IgD-negative memory B cell (primary cell): ENCODE measurements around the gene BAG5. TPM values are rescaled to one million over a fixed set of nuclear protein-coding genes. Genes with fewer than 3 reads are reported as not detected.
A peak's percentile ranks its signal among the peaks of the same experiment; 100 is the strongest.

Experiments
- H3K27ac Mint-ChIP-seq, 3 donors: one replicate each; pipeline ENCODE4 v1.8.0; 2020 to 2022; ENCODE audit warnings: mild to moderate bottlenecking in 3 of 3, mixed read lengths in 3 of 3, moderate library complexity in 1 of 3
- H3K27me3 Mint-ChIP-seq: one replicate; pipeline ENCODE4 v1.8.0; 2021; ENCODE audit warnings: mixed read lengths
- H3K36me3 Mint-ChIP-seq: one replicate; pipeline ENCODE4 v1.8.0; 2020; ENCODE audit warnings: mild to moderate bottlenecking, mixed read lengths
- H3K4me1 Mint-ChIP-seq, 3 donors: one replicate each; pipeline ENCODE4 v1.8.0; 2020 to 2022; ENCODE audit warnings: mixed read lengths in 3 of 3, mild to moderate bottlenecking in 1 of 3
- H3K4me3 Mint-ChIP-seq, 4 donors: one replicate each; pipeline ENCODE4 v1.8.0; 2020 to 2022; ENCODE audit warnings: mild to moderate bottlenecking in 4 of 4, mixed read lengths in 4 of 4, moderate library complexity in 3 of 4
- H3K9me3 Mint-ChIP-seq, 3 donors: one replicate each; pipeline ENCODE4 v1.8.0; 2020 to 2021; ENCODE audit warnings: mixed read lengths in 3 of 3, mild to moderate bottlenecking in 1 of 3
- polyA plus RNA-seq: library from polyadenylated mRNA; unstranded; fragments of 300-500 nt; fragmentation: Illumina TruSeq; gene quantifications from one replicate; pipeline ENCODE4 v1.2.3, GENCODE V29; 2021

Gene BAG5
- polyA plus RNA-seq, 1 donor from 2014 or later = 42.1 TPM

DNA sequence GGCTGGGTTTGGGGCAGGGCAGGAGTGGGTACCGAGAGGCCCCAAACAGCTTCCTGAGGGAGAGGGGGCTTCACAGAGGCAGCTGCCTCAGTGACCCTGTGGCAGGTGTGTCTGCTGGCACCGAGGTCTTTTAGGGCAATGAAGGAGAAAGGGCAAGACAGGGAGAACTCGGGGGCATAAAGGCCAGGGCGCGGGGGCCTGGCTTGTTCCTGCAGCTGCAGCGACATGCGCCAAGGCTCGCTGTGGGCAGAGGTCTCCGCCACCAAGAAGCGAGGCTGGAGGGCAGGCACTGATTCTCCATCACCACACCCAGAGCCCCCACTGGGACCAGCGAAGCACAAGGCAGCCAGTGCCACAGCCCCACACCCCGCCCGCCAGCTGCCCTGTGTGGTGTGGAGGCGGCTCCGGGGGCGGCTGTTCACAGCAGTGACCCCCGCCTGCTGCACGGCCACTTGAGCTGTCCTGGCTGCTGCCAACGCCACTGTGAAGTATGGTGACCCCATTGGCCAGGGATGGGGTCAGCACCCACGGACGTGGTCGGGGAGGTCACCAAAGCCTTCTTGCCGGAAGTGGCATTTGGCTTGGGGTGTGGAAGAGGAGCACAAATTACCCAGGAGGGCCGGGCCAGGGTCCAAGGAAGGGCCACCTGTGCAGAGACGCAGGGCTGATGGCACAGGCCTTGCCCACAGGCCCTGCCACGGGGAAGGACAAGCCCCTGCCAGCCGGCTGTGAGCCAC, 16.4 kb downstream of the BAG5 start:
- no peak overlapping the region for H3K27ac Mint-ChIP-seq

GRCh38 chr14:103545219-103545914, 17.1 kb downstream of the BAG5 start:
- H3K27me3 Mint-ChIP-seq = no peaks in the 10 kb centered on the region
- no peaks in the 10 kb centered on the region for H3K36me3 Mint-ChIP-seq

More for the DNA sequence above, 16.4 kb downstream of the BAG5 start:
- no peaks in the 10 kb centered on the region for H3K27me3 Mint-ChIP-seq
- no peaks in the 10 kb centered on the region for H3K36me3 Mint-ChIP-seq
- H3K4me3 Mint-ChIP-seq = no peak overlapping the region
- no peaks in the 10 kb centered on the region for H3K9me3 Mint-ChIP-seq
- H3K4me1 Mint-ChIP-seq = peaks cover 0 to 2% (median 0%) of the 10 kb centered on the region in 3 donors

GRCh38 chr14:103544388-103545218, 17.9 kb downstream of the BAG5 start:
- Mint-ChIP-seq H3K4me3 (no peak overlapping the region), H3K27ac (no peak overlapping the region)

More at GRCh38 chr14:103545219-103545914, 17.1 kb downstream of the BAG5 start:
- Mint-ChIP-seq H3K4me3 (no peak overlapping the region), H3K27ac (no peak overlapping the region), H3K4me1 (peaks cover 0 to 2% (median 0%) of the 10 kb centered on the region in 3 donors), H3K9me3 (no peaks in the 10 kb centered on the region)

DNA sequence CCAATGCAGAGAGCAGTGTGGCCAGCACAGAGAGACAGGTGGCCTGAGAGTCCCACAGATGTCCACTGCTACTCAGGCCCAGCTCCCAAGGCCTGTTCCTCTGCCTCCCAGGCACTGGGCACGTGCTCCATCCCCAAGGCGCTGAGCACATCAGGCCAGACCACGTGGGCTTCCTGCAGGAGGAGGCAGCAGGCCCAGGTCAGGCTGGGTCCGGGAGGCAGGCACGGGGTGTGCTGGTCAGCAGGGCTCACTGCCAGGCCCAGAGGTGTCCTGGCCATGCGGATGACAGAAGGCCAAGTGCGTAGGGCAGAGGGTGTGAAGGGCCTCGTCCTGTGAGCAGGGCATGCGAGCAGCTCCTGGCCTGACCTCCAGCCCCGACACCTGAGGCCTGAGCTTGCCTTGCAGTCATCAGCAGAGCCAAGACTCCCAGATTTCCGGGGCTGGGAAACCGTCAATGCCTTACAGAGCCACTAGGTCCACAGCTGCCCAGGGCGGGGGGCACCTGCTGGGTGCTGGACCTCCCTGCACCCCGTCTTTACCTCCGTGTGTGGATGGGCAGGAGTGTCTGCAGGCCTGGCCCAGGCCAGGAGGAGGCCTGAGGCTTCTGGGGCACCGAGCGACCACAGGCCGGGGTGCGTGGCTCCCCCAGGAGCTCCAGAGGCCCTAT, 18.6 kb downstream of the BAG5 start:
- Mint-ChIP-seq H3K27ac (no peak overlapping the region), H3K27me3 (no peaks in the 10 kb centered on the region), H3K4me1 (peaks cover 0 to 2% (median 2%) of the 10 kb centered on the region in 3 donors), H3K9me3 (no peaks in the 10 kb centered on the region), H3K4me3 (no peak overlapping the region), H3K36me3 (no peaks in the 10 kb centered on the region)

More at GRCh38 chr14:103544388-103545218, 17.9 kb downstream of the BAG5 start:
- H3K9me3 Mint-ChIP-seq = no peaks in the 10 kb centered on the region
- no peaks in the 10 kb centered on the region for H3K36me3 Mint-ChIP-seq
- no peaks in the 10 kb centered on the region for H3K27me3 Mint-ChIP-seq
- H3K4me1 Mint-ChIP-seq = peaks cover 0 to 2% (median 0%) of the 10 kb centered on the region in 3 donors

- H3K27ac Mint-ChIP-seq = no peak overlapping the region
- H3K4me3 Mint-ChIP-seq = no peak overlapping the region
- H3K36me3 Mint-ChIP-seq = no peaks in the 10 kb centered on the region
- H3K27me3 Mint-ChIP-seq = no peaks in the 10 kb centered on the region
- no peaks in the 10 kb centered on the region for H3K9me3 Mint-ChIP-seq
- peaks cover 0 to 2% (median 2%) of the 10 kb centered on the region in 3 donors for H3K4me1 Mint-ChIP-seq
Observed at GRCh38 chr14:103543140-103543539, 19.3 kb downstream of the BAG5 start.

GRCh38 chr14:103542605-103543088, 19.8 kb downstream of the BAG5 start:
- Mint-ChIP-seq H3K36me3 (no peaks in the 10 kb centered on the region), H3K4me3 (no peak overlapping the region), H3K27ac (no peak overlapping the region), H3K9me3 (no peaks in the 10 kb centered on the region), H3K4me1 (peaks cover 0 to 2% (median 2%) of the 10 kb centered on the region in 3 donors), H3K27me3 (no peaks in the 10 kb centered on the region)

DNA sequence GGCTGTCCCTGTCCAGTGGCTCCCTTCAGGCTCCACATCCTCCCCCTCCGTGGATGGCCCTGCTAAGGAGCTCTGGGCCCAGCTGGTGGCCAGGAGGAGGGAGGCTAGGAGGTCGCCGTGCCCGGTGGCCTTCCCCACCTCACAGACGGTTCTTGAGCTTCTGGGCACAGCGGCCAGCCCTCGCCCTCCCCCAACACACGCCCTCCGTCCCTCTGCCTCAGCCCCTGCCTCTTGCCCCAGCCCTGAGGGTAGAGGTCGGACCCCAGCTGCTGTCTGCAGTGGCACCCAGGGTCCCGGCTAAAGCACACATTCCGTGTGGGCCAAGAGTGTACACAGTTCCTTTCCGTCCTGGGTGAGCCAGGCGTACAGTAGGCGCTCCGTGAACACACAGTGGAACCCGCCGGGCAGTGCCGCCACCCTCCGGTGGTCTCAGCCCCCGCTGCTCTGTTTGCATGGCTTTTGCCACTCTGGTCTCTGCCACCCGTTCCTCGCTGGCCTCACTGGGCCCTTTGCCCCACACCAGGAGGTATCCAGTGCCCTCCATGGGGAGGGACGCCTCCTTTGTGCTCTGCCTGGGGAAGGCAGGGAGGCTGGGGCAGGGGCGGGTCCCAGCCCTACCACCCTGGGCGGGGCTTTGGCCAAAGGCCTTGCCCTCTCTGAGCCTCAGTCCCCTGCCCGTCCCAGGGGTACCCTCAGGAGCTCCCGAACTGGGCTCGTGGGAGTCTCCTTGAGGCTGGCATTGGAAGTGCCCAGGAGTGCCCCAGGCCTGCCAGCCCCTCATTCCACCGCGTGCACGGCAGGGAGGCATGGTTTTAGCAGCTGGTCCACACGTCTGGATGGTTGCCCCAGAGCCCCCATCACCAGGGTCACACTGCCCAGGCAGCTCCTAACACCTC, 20.5 kb downstream of the BAG5 start:
- no peak overlapping the region for H3K4me3 Mint-ChIP-seq
- H3K36me3 Mint-ChIP-seq = no peaks in the 10 kb centered on the region
- no peaks in the 10 kb centered on the region for H3K27me3 Mint-ChIP-seq
- no peaks in the 10 kb centered on the region for H3K9me3 Mint-ChIP-seq
- peaks cover 0 to 2% (median 2%) of the 10 kb centered on the region in 3 donors for H3K4me1 Mint-ChIP-seq
- H3K27ac Mint-ChIP-seq = no peak overlapping the region

GRCh38 chr14:103540821-103541708, 21.4 kb downstream of the BAG5 start:
- no peak overlapping the region for H3K27ac Mint-ChIP-seq
- H3K4me3 Mint-ChIP-seq = no peak overlapping the region
- no peaks in the 10 kb centered on the region for H3K27me3 Mint-ChIP-seq
- H3K36me3 Mint-ChIP-seq = no peaks in the 10 kb centered on the region
- H3K4me1 Mint-ChIP-seq = peaks cover 0 to 2% (median 0%) of the 10 kb centered on the region in 3 donors
- no peaks in the 10 kb centered on the region for H3K9me3 Mint-ChIP-seq

GRCh38 chr14:103539056-103539825, 23.2 kb downstream of the BAG5 start:
- Mint-ChIP-seq H3K27me3 (no peaks in the 10 kb centered on the region), H3K4me1 (peaks cover 0 to 2% (median 0%) of the 10 kb centered on the region in 3 donors), H3K36me3 (no peaks in the 10 kb centered on the region), H3K9me3 (no peaks in the 10 kb centered on the region), H3K27ac (no peak overlapping the region), H3K4me3 (peak overlapping the region in 1 of 4 donors; percentile 57)

DNA sequence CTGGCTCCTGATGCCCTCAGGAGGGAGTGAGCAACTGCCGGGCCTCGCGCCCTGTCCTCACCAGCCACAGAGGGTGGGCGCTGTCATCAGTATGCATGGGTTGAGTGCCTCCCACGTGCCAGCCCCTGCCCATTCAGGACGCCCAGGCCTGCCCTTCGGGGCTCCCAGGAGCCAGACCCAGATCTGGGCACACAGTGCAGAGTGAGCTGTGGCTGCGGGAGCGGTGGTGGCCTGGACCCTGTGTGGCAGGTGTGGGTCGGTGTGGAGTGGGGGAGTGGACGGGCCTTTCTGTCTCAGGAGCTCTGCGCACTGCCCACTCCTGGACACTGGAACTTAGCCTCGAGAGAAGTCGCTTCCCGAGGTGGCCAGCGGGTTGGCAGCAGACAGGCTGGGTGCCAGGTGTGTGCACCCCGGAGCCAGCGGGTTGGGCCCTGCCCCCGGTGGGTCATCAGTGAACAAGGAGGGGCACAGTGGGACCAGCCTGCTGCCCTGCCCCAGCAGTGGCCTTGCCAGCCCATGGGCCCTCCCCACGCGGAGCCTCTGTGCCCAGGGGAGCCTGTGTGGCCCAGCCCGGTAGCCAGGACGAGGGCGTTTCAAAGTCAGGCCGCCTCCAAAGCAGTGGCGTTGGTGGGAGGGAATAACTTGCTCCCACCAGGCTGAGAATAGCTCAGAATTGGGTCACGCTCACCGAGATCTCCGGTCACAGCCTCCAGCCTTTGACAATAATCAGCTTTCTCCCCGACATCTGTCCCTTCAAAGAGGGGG, 24.0 kb downstream of the BAG5 start:
- no peaks in the 10 kb centered on the region for H3K27me3 Mint-ChIP-seq
- no peak overlapping the region for H3K27ac Mint-ChIP-seq
- H3K9me3 Mint-ChIP-seq = no peaks in the 10 kb centered on the region
- no peaks in the 10 kb centered on the region for H3K36me3 Mint-ChIP-seq
- H3K4me1 Mint-ChIP-seq = peaks cover 0 to 2% (median 0%) of the 10 kb centered on the region in 3 donors
- H3K4me3 Mint-ChIP-seq = no peak overlapping the region

DNA sequence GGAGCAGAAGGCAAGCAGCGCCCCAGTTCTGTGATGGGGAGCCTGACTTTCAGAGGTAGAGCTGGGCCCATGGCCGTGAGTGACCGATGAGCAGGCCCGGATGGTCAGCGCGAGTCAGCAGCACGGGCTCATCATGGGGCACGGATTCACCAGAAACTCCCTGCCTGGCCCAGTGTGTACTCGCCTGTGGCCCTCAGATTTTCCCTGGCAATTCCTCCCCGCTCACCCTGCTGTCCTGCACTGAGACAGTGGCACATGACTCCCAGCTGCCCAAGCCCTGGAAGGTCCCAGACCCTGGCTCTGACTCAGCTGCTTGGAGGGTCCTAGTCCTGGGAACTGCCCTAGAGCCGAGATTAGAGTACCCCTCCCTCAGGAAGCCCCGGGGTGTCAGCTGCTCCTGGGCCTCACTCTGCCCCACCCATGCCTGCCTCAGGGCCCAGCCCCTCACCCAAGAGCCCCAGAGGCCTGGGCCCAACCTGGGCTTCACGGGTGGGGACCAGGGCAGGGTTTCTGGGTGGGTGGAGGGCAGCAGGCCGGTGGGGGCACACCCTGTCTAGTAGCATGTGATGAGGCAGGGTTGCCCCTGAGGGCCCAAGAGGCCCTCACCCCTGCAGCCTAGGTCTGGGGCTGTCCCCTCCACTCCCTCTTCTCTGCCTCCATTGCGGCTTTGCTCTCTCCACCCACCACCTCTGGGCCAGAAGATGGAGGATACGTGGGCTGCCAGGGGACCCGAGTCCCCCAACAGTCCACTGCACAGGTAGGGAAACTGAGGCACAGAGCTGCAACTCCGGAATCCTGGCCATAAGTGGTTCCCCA, 25.1 kb downstream of the BAG5 start:
- Mint-ChIP-seq H3K4me1 (peaks cover 0 to 2% (median 0%) of the 10 kb centered on the region in 3 donors), H3K27ac (no peak overlapping the region), H3K9me3 (no peaks in the 10 kb centered on the region), H3K36me3 (no peaks in the 10 kb centered on the region), H3K27me3 (no peaks in the 10 kb centered on the region), H3K4me3 (no peak overlapping the region)
